ENCODE results near the gene THUMPD2.

DNA sequence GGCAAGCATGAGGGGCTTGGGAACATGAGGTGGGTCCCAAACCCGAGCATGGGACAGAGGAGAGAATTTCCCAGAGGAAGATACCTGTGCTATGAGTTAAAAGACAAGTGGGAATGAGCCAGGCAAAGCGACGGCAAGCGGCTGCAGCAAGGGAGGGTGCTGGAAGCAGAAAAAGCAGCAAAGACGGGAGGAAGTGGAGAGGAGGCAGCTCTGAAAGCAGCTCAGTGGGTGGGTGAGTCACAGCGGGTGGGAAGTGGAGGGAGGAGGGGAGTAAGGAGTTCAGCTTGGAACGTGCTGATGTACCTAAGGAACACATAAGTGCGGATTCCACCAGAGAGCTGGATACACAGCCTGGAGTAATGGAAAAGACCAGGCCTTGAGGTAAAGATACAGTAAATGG, 41.4 kb downstream of the THUMPD2 start:
- no peak for TF ChIP-seq POLR2A (IDR thresholded peaks at IDR 0.05)
- TF ChIP-seq, protein P1, sequence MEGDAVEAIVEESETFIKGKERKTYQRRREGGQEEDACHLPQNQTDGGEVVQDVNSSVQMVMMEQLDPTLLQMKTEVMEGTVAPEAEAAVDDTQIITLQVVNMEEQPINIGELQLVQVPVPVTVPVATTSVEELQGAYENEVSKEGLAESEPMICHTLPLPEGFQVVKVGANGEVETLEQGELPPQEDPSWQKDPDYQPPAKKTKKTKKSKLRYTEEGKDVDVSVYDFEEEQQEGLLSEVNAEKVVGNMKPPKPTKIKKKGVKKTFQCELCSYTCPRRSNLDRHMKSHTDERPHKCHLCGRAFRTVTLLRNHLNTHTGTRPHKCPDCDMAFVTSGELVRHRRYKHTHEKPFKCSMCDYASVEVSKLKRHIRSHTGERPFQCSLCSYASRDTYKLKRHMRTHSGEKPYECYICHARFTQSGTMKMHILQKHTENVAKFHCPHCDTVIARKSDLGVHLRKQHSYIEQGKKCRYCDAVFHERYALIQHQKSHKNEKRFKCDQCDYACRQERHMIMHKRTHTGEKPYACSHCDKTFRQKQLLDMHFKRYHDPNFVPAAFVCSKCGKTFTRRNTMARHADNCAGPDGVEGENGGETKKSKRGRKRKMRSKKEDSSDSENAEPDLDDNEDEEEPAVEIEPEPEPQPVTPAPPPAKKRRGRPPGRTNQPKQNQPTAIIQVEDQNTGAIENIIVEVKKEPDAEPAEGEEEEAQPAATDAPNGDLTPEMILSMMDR (IDR thresholded peaks at IDR 0.05) = no peak
